ENCODE measurements around the gene SH3D21.

GRCh38 chr1:36367066-36367465, 60.9 kb downstream of the SH3D21 start:
- no peak for TF ChIP-seq POLR2A (IDR thresholded peaks at IDR 0.05)
- TF ChIP-seq, protein P1, sequence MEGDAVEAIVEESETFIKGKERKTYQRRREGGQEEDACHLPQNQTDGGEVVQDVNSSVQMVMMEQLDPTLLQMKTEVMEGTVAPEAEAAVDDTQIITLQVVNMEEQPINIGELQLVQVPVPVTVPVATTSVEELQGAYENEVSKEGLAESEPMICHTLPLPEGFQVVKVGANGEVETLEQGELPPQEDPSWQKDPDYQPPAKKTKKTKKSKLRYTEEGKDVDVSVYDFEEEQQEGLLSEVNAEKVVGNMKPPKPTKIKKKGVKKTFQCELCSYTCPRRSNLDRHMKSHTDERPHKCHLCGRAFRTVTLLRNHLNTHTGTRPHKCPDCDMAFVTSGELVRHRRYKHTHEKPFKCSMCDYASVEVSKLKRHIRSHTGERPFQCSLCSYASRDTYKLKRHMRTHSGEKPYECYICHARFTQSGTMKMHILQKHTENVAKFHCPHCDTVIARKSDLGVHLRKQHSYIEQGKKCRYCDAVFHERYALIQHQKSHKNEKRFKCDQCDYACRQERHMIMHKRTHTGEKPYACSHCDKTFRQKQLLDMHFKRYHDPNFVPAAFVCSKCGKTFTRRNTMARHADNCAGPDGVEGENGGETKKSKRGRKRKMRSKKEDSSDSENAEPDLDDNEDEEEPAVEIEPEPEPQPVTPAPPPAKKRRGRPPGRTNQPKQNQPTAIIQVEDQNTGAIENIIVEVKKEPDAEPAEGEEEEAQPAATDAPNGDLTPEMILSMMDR (IDR thresholded peaks at IDR 0.05): no peak

Measured in thyroid gland (tissue), 4 donors.